ENCODE results near the gene LY86. TPM values are rescaled to one million over a fixed set of nuclear protein-coding genes. Genes with fewer than 3 reads are reported as not detected.

The LY86 gene
- total RNA-seq, 1 donor from 2014 or later: not detected

DNA sequence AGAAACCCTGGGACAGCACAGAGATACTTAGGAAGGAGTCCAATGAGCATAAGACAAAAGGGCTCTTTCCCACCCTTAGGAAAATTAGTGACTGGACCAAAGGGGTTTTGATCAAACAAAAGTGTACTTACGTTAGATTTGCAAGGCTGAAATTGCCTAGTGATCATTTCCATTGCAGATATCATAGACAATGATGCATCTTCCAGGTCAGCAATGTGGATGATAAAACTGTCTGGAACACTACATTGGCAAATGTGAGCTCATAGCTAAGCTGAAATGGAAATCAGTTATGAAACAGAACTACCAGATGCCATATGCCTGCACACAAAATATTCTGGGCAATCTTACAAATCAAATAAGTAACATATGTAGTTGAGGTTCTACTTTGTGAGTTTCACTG lies 34.0 kb downstream of the LY86 start:
- DNase-seq (ENCODE audit: low read depth): no peak
- H3K4me3 ChIP-seq (ENCODE audit: low read depth, low read length): no peak overlapping the region
- TF ChIP-seq, protein P1, sequence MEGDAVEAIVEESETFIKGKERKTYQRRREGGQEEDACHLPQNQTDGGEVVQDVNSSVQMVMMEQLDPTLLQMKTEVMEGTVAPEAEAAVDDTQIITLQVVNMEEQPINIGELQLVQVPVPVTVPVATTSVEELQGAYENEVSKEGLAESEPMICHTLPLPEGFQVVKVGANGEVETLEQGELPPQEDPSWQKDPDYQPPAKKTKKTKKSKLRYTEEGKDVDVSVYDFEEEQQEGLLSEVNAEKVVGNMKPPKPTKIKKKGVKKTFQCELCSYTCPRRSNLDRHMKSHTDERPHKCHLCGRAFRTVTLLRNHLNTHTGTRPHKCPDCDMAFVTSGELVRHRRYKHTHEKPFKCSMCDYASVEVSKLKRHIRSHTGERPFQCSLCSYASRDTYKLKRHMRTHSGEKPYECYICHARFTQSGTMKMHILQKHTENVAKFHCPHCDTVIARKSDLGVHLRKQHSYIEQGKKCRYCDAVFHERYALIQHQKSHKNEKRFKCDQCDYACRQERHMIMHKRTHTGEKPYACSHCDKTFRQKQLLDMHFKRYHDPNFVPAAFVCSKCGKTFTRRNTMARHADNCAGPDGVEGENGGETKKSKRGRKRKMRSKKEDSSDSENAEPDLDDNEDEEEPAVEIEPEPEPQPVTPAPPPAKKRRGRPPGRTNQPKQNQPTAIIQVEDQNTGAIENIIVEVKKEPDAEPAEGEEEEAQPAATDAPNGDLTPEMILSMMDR (conservative IDR thresholded peaks at IDR 0.05; ENCODE audit: low read depth, low read length): no peak

DNA sequence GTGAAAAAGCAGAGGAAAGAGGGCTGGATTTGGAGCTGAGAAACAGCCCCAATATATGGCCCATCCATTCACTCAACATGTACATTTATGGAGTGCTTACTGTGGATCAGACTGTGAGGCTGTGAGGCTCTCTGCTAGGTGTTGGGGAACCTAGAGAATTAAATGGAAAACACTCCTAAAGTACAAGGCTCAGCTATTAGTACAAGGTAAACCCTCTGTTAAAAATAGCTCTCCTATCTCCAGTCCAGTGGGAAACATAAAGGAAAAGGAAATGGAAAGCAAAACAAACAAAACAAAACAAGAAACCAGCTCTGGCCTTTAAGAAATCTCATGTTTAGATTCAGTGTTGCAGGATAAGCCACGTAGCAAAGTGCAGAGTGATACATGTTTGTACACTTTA lies 35.0 kb downstream of the LY86 start:
- TF ChIP-seq, protein P1 (conservative IDR thresholded peaks at IDR 0.05; ENCODE audit: low read depth, low read length): no peak
- no peak for DNase-seq (ENCODE audit: low read depth)
- H3K4me3 ChIP-seq (ENCODE audit: low read depth, low read length): no peak overlapping the region

DNA sequence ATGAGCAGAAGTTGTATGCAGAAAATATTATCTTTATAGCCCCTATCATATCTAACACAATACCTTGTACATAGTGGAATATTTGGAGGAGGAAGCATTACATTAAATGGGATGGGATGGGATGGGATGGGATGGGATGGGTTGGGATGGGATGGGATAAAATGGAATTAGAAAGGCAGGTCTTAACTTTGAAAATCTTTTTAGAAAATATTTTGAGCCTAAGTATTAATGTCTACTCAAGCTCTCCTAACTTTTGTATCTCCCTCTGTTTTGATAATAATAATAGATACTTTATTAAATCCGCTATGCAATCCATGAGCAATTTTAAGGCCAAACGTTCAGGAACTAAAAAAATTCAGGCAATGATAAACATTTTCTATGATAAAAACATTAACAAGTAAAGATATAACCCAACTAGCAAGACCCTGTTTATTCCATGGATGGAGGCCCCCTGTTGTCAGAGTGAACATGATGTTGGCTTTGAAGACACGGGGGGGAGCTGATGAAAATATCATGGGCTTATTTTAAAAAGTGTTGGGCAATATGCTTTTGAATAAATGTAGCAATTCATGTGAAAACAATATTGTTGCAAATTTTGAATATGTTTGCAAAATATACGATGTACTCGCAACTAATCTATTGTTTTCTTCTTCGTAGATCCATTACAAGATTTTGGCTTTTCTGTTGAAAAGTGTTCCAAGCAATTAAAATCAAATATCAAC lies 35.9 kb downstream of the LY86 start:
- DNase-seq (ENCODE audit: low read depth): no peak
- H3K4me3 ChIP-seq (ENCODE audit: low read depth, low read length): no peak overlapping the region
- TF ChIP-seq, protein P1 (conservative IDR thresholded peaks at IDR 0.05; ENCODE audit: low read depth, low read length): no peak

DNA sequence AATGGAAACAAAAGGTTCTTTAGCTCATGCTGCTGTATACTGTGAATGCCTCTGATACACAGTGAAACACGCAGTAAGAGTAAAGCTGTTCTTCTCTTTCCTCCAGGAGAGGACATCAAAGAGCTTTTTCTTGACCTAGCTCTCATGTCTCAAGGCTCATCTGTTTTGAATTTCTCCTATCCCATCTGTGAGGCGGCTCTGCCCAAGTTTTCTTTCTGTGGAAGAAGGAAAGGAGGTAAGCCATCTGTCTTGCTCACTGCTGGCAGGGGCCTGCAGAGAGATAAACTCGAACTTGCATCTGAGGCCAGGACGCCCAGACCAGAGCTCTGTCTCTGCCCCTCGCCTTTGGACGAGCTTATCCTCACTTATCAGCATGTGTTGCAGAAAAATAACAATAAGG lies 37.7 kb downstream of the LY86 start:
- DNase-seq (ENCODE audit: low read depth): no peak
- TF ChIP-seq, protein P1 (conservative IDR thresholded peaks at IDR 0.05; ENCODE audit: low read depth, low read length): no peak

DNA sequence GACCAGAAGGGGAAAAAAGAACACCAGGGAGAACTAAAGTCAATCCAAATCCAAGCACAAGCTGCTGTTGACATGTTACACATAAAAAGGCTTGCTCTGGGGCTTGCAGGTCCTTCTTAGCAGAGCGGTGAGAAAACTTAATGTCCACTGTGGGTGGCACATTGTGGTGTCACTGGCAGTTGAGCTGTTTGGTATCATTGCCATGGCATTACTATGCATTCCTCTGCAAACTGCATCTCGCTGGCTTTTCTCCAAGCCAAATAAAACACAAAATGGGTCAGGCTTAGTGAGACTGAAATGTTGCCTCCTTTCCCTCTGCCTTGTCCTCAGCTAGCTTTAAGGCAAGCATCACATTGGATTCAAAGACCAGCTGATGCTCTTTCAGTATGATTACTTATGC lies 40.9 kb downstream of the LY86 start:
- TF ChIP-seq, protein P1 (conservative IDR thresholded peaks at IDR 0.05; ENCODE audit: low read depth, low read length): no peak
- H3K4me3 ChIP-seq (ENCODE audit: low read depth, low read length): no peak overlapping the region
- DNase-seq (ENCODE audit: low read depth): no peak

More for the DNA sequence above, 37.7 kb downstream of the LY86 start:
- H3K4me3 ChIP-seq (ENCODE audit: low read depth, low read length): no peak overlapping the region

DNA sequence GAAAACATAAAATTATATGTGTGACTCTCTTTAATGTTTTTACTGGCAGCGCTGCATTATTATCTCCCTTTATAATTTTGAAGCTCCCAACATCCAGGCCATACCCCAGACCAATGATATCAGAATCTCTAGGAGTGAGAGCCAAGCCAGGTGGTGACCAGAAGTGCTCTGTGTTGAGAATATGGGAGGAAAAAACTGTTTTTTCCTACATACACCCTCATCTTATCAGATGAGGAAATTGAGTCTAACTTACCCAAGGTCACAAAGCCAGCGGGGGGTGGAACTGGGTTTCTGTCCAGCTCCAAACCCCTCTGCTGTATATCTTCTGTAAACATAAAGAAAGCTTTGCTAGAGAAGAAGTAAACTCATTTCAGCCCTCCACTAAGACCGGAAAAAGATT lies 42.5 kb downstream of the LY86 start:
- no peak for DNase-seq (ENCODE audit: low read depth)
- TF ChIP-seq, protein P1 (conservative IDR thresholded peaks at IDR 0.05; ENCODE audit: low read depth, low read length): no peak
- H3K4me3 ChIP-seq (ENCODE audit: low read depth, low read length): no peak overlapping the region

Measured in epithelial cell of proximal tubule (primary cell).